COR-L47 (cell line): ENCODE measurements around the gene THAP8.
A peak's percentile ranks its signal among the peaks of the same experiment; 100 is the strongest.

Source experiments
- DNase-seq: peaks from one replicate; lab custom pipeline; 2025; lab: John Stamatoyannopoulos, UW

Gene THAP8

GRCh38 chr19:35993923-35994598, 60.0 kb downstream of the THAP8 start:
- DNase-seq, result no peak

- no peak for DNase-seq
Measured at GRCh38 chr19:35992907-35993765, 60.9 kb downstream of the THAP8 start.

DNA sequence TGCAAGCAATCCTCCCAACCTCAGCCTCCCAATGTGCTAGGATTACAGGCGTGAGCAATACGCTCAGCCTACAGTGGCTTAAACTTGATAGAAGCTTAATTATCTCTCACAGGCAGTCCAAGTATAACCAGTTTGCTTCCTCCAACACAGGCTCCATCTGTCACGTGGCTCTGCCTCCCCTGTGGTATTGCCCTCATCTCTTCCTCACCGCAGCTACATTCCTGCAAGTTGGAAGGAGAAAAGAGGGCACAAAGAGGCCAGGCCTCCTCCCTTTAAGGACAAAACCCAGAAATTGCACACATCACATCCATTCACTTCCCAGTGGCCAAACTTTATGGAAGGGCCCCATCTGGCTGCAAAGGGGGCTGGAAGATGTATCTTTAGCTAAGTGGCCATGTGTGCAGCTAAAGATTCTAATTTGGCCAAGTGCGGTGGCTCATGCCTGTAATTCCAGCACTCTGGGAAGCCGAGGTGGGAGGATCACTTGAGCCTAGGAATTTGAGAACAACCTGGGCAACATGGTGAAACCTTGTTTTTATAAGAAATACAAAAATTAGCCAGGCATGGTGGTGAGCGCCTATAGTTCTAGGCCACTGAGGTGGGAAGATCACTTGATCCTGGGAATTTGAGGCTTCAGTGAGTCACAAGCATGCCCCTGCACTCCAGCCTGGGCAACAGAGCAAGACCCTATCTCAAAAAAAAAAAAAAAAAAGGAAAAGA, 62.2 kb downstream of the THAP8 start:
- DNase-seq, result no peak

DNA sequence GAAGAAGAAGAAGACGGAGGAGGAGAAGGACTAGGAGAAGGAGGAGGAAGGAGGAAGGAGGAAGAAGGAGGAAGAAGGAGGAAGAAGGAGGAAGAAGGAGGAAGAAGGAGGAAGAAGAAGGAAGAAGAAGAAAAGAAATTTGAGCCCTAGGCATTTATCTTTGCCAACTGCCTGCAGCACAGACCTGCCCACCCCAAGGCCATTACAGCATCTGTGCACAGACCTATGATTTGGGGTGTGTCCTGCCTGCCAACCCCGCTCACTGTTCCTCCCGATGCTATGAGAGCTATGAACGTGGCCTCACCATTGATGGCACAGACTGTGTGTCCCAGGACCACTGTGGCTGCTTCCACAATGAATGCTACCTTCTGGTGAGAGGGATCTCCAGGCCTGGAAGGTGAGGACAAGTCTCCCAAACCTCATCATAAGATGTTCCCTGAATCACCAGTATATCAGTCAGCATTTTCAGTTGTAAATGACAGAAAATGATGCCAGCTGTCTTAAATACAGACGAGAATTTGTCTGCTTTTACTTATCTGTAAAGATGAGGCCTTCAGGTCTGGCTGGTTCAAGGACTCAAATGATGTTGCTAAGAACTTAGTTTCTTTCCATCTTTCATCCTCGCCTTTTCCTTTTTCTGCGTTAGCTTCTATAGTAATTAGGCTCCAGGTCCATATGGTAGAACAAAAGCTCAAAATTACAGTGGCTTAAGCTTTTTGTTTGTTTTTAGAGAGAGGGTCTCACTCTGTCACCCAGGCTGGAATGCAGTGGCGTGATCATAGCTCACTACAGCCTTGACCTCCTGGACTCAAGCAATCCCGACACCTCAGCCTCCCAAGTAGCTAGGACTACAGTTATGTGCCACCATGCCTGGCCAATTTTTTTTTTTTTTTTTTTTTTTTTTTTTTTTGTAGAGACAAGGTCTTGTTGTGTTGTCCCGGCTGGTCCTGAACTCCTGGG, 63.0 kb downstream of the THAP8 start:
- no peak for DNase-seq

GRCh38 chr19:35990156-35990555, 63.9 kb downstream of the THAP8 start:
- DNase-seq, result no peak

DNA sequence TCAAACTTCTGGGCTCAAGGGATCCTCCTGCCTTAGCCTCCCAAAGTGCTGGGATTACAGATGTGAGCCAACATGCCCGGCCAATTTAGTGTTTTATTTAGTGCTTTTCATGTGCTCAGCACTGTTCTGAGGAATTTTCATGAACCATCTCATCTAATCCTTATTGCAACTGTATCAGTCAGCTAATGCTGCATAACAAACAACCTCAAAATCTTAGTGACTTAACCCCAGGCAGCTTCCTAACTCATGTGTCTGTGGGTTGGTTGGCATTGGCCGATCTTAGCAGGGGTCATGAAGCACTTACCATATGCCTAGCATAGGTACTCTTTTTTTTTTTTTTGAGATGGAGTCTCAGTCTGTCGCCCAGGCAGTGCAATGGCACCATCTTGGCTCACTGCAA, 65.3 kb downstream of the THAP8 start:
- no peak for DNase-seq

GRCh38 chr19:35987571-35987896, 66.6 kb downstream of the THAP8 start:
- DNase-seq, result no peak

DNA sequence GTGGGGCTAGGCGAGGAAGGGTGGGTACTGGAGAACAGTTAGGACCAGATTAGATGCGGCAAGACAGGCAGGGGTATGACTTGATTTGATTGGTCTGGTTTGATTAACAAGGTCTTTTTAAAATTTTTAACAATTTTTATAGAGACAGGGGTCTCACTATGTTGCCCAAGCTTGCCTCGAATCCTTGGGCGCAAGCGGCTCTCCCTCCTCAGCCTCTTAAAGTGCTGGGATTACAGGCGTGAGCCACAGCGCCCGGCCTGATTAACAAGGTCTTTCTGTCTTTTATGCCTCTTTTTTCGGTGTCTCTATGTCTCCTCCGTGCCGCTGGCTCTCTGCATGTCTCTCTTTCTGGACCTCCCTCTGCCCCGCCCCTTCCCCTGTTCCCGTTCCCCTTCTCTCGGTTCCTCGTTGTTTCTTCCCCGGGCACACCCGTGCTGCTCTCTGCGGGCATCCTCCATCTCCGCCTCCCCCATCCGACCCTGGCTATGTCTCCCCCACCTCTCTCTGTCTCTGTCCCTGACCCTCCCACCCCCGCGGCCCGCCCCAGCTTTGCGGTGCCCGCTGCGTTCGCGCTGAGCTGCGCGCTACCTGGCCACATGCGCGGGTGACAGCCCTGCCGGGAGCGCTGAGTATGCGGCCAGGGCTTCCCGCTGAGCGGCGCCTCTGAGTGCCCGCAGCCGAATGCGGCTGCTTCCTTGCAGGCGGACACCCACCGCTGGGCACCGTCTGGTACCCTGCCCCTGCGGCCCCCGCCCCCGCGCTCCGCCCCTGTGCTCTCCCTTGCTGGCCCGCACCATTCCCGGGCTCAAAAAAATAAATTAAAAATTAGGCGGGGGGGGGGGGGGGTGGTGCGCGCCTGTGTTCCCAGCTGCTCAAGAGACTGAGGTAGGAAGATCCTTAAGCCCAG, 67.2 kb downstream of the THAP8 start:
- DNase-seq, result peak; percentile 57

GRCh38 chr19:35986111-35986510, 68.0 kb downstream of the THAP8 start:
- no peak for DNase-seq
